SH-SY5Y (cell line): ENCODE data around the gene SULT2A1.

Experiments used
- GATA2 ChIP-seq: IDR thresholded peaks from 2 replicates; pipeline ENCODE4 v1.6.1; 2011; ENCODE audit warnings: mild to moderate bottlenecking, low read depth, low read length
- GATA3 ChIP-seq: IDR thresholded peaks from 2 replicates; pipeline ENCODE4 v1.6.1; 2011; ENCODE audit warnings: low read depth, mild to moderate bottlenecking, low read length, moderate library complexity

GRCh38 chr19:47861630-47862029 lies 24.5 kb downstream of the SULT2A1 start:
- TF ChIP-seq GATA2, result no peak
- TF ChIP-seq GATA3, result no peak
